OCI-LY7 (cell line): ENCODE measurements around the gene FAM222A.

ENCODE experiments used
- EZH2phosphoT487 ChIP-seq: fragments of 200-600 bp; sonication (generic); IDR thresholded peaks from 2 replicates; pipeline ENCODE4 v1.6.1; 2018; ENCODE audit warnings: low read depth, borderline replicate concordance, mild to moderate bottlenecking, mixed run types, antibody characterized with exemption, low read length, moderate library complexity, mixed read lengths
- TF ChIP-seq, protein P1 (sequence below): fragments of 200-600 bp; sonication (generic); conservative IDR thresholded peaks from 2 replicates; pipeline ENCODE4 v1.5.1; 2014; ENCODE audit warnings: mild to moderate bottlenecking, antibody characterized with exemption, low read length, moderate library complexity, mixed read lengths

GRCh38 chr12:109731806-109732205 is 18.2 kb downstream of the FAM222A start:
- TF ChIP-seq, protein P1, sequence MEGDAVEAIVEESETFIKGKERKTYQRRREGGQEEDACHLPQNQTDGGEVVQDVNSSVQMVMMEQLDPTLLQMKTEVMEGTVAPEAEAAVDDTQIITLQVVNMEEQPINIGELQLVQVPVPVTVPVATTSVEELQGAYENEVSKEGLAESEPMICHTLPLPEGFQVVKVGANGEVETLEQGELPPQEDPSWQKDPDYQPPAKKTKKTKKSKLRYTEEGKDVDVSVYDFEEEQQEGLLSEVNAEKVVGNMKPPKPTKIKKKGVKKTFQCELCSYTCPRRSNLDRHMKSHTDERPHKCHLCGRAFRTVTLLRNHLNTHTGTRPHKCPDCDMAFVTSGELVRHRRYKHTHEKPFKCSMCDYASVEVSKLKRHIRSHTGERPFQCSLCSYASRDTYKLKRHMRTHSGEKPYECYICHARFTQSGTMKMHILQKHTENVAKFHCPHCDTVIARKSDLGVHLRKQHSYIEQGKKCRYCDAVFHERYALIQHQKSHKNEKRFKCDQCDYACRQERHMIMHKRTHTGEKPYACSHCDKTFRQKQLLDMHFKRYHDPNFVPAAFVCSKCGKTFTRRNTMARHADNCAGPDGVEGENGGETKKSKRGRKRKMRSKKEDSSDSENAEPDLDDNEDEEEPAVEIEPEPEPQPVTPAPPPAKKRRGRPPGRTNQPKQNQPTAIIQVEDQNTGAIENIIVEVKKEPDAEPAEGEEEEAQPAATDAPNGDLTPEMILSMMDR, result no peak
- TF ChIP-seq EZH2phosphoT487, result no peak
